ENCODE measurements around the gene CLRN1.
A peak's percentile ranks its signal among the peaks of the same experiment; 100 is the strongest.

Gene CLRN1

GRCh38 chr3:150984066-150984465 is 11.5 kb upstream of the CLRN1 start:
- DNase-seq (ENCODE audit: low read depth) = no peak
- TF ChIP-seq CTCF (IDR thresholded peaks at IDR 0.05; ENCODE audit: insufficient read depth, low read depth, low read length, missing control alignments) = no peak
- no peak overlapping the region for H3K4me3 ChIP-seq (ENCODE audit: low read length)

- no peak overlapping the region for H3K4me3 ChIP-seq (ENCODE audit: low read length)
- DNase-seq (ENCODE audit: low read depth) = no peak
- TF ChIP-seq CTCF (IDR thresholded peaks at IDR 0.05; ENCODE audit: insufficient read depth, low read depth, low read length, missing control alignments) = no peak
These were observed 6.1 kb upstream of the CLRN1 start for GRCh38 chr3:150978566-150979148.

DNA sequence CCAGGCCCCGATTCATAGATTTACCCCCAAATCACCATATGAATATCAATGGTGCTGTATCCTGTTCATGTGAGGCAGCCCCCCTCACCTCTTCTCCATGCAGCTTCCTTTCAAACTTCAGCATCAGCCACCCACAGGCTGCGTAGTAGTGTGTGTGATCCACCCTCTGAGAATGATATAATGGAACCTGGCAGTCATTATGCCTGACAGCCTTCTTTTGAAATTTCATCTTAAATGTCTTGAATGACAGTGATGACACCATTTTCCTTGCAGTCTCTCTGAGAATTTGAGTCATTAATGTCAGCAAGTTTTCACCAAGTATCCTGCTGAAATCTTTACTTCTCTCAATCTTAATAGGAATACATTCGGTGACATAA is 3.5 kb upstream of the CLRN1 start:
- DNase-seq (ENCODE audit: low read depth) = no peak
- no peak for TF ChIP-seq CTCF (IDR thresholded peaks at IDR 0.05; ENCODE audit: insufficient read depth, low read depth, low read length, missing control alignments)
- no peak overlapping the region for H3K4me3 ChIP-seq (ENCODE audit: low read length)

DNA sequence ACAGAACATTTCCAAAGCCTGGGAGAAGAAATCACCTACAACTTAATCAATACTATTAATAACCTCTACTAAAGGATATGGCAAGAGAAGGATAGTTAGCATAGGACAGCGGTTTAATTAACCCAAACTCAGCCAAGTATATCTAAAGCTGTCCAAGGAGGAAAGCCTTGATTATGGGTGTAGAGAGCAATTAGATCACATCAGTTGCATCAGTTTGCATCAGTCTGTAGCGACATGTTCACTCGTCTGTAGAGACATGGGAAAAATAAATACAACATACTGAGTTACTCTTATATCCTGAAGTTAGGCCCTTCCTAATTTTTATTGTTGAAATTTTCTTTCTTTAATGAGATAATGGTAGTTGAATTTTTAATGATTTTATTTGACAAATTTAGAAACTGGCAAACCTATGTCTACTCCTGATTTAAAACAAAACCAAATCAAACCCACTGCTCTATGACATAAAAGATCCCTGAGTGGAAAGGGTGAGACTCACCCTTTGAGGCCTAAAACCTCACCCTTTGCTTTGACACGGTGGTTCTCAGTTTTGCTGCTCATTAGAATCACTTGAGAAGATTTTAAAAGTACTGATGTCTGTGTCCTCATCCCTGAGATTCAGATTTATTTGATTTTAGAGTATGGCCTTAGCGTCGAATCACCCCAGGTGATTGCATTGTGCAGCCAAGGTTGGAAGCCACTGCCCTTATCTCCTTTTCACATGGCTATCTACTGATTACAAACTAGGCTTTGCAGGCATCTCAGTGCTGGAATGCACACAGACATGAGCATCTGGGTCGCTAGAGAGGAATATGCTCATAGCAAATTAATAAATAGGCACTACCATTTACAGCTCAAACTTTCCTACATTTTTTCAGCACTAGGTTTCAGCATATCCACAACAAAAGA is 2.8 kb upstream of the CLRN1 start:
- DNase-seq (ENCODE audit: low read depth) = no peak
- TF ChIP-seq CTCF (IDR thresholded peaks at IDR 0.05; ENCODE audit: insufficient read depth, low read depth, low read length, missing control alignments) = no peak
- H3K4me3 ChIP-seq (ENCODE audit: low read length) = no peak overlapping the region

DNA sequence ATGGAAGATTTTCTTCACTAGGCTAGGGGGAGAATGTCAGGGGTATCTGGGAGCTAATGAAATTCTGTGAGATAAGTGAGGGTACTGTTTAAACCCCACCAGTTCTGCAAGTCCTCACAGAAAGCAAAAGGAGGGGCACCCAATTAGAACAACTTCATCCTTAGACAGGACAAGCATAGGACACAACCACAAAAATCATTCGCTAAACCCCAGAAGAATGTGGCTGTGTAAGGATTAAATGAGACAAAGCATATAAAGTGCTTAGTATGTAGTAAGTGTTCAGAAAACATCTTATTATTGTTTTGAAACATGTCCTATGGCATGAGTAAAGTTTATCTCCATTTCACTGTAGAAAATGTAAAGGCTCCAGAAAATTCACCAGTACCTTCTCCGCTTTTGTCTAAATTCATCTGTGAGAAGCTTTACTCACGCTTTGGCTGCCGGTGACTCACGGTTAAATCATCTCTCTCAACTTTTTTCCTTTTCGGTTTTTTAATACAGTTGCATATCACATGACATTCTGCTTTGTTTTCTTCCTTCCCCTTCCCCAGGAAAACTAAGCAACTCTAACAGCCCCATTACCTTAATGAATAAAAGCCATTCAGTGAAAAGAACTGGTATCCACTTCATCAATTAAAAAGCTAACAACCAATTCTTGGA is 1.7 kb downstream of the CLRN1 start:
- peak; percentile 70 for DNase-seq (ENCODE audit: low read depth)
- no peak overlapping the region for H3K4me3 ChIP-seq (ENCODE audit: low read length)
- TF ChIP-seq CTCF (IDR thresholded peaks at IDR 0.05; ENCODE audit: insufficient read depth, low read depth, low read length, missing control alignments) = no peak

GRCh38 chr3:150968341-150969035 is 4.0 kb downstream of the CLRN1 start:
- DNase-seq (ENCODE audit: low read depth) = no peak
- TF ChIP-seq CTCF (IDR thresholded peaks at IDR 0.05; ENCODE audit: insufficient read depth, low read depth, low read length, missing control alignments) = no peak
- H3K4me3 ChIP-seq (ENCODE audit: low read length) = no peak overlapping the region
